HepG2 (cell line): ENCODE measurements around the gene KCNK7. TPM values are rescaled to one million over a fixed set of nuclear protein-coding genes. Genes with fewer than 3 reads are reported as not detected.

Experiments
- ARID5B ChIP-seq: IDR thresholded peaks from 2 replicates; pipeline ENCODE4 v1.4.0; 2020; ENCODE audit warnings: mild to moderate bottlenecking, missing genetic modification reagents
- CREB1 ChIP-seq, 2 experiments: fragments of 450-650 bp in 1 of 2; IDR thresholded peaks; 2 replicates each; pipeline ENCODE4 v1.6.1; 2016 to 2017; ENCODE audit warnings: control low read depth in 1 of 2, mild to moderate bottlenecking in 1 of 2, missing compliant biosample characterization in 1 of 2, missing genetic modification characterization in 1 of 2
- DBP ChIP-seq: sonication (generic); formaldehyde crosslinking; IDR thresholded peaks from 2 replicates; pipeline ENCODE4 v1.4.0; 2020; ENCODE audit warnings: missing genetic modification reagents; ENCODE audit errors: not compliant biosample characterization
- EEA1 ChIP-seq: sonication (generic); formaldehyde crosslinking; IDR thresholded peaks from 2 replicates; pipeline ENCODE4 v1.5.1; 2020; ENCODE audit warnings: mild to moderate bottlenecking, missing genetic modification reagents, borderline replicate concordance
- GZF1 ChIP-seq: sonication (generic); formaldehyde crosslinking; IDR thresholded peaks from 2 replicates; pipeline ENCODE4 v1.5.1; 2020; ENCODE audit warnings: mild to moderate bottlenecking, missing genetic modification reagents
- MTERF4 ChIP-seq: sonication (generic); formaldehyde crosslinking; IDR thresholded peaks from 2 replicates; pipeline ENCODE4 v1.8.0; 2023; ENCODE audit warnings: mild to moderate bottlenecking, missing genetic modification reagents
- PATZ1 ChIP-seq: sonication (generic); formaldehyde crosslinking; IDR thresholded peaks from 2 replicates; pipeline ENCODE4 v1.4.0; 2020; ENCODE audit warnings: missing genetic modification reagents
- REPIN1 ChIP-seq: sonication (generic); formaldehyde crosslinking; IDR thresholded peaks from 2 replicates; pipeline ENCODE4 v1.8.0; 2022; ENCODE audit warnings: missing genetic modification reagents, low read depth, mild to moderate bottlenecking, borderline replicate concordance
- RFX1 ChIP-seq: fragments of 450-650 bp; IDR thresholded peaks from 2 replicates; pipeline ENCODE4 v1.6.1; 2017
- RFXANK ChIP-seq: IDR thresholded peaks from 2 replicates; pipeline ENCODE4 v1.6.1; 2016
- RORA ChIP-seq: sonication (generic); formaldehyde crosslinking; IDR thresholded peaks from 2 replicates; pipeline ENCODE4 v1.5.0; 2020; ENCODE audit warnings: mild to moderate bottlenecking, missing genetic modification reagents, moderate library complexity
- SKI ChIP-seq: fragments of 450-650 bp; IDR thresholded peaks from one replicate; pipeline ENCODE4 v1.6.1; 2018; ENCODE audit warnings: mild to moderate bottlenecking; ENCODE audit not compliant: partially characterized antibody
- TEAD2 ChIP-seq: sonication (generic); formaldehyde crosslinking; IDR thresholded peaks from 2 replicates; pipeline ENCODE4 v1.9.0; 2021; ENCODE audit warnings: missing genetic modification reagents
- U2AF2 ChIP-seq: fragments of 200-400 bp; formaldehyde crosslinking; IDR thresholded peaks from 2 replicates; pipeline ENCODE4 v1.6.1; 2017; ENCODE audit warnings: low read depth, mild to moderate bottlenecking, low read length
- ZBTB7B ChIP-seq: sonication (generic); formaldehyde crosslinking; IDR thresholded peaks from 2 replicates; pipeline ENCODE4 v1.4.0; 2020; ENCODE audit warnings: missing genetic modification reagents
- ZFP82 ChIP-seq: sonication (generic); formaldehyde crosslinking; IDR thresholded peaks from 2 replicates; pipeline ENCODE4 v1.5.1; 2020; ENCODE audit warnings: mild to moderate bottlenecking, missing genetic modification reagents, borderline replicate concordance
- ZFP90 ChIP-seq: sonication (generic); formaldehyde crosslinking; IDR thresholded peaks from 2 replicates; pipeline ENCODE4 v1.8.0; 2022; ENCODE audit warnings: missing genetic modification reagents, mild to moderate bottlenecking, inconsistent platforms, borderline replicate concordance
- ZFP91 ChIP-seq: sonication (generic); formaldehyde crosslinking; IDR thresholded peaks from 2 replicates; pipeline ENCODE4 v1.9.0; 2022; ENCODE audit warnings: missing genetic modification reagents, mild to moderate bottlenecking, borderline replicate concordance
- ZNF232 ChIP-seq: sonication (generic); formaldehyde crosslinking; IDR thresholded peaks from 2 replicates; pipeline ENCODE4 v1.4.0; 2020; ENCODE audit warnings: missing genetic modification reagents, borderline replicate concordance
- ZNF24 ChIP-seq: fragments of 450-650 bp; IDR thresholded peaks from 2 replicates; pipeline ENCODE4 v1.6.1; 2017; ENCODE audit warnings: antibody characterized with exemption, mild to moderate bottlenecking
- ZZZ3 ChIP-seq: sonication (generic); formaldehyde crosslinking; IDR thresholded peaks from 2 replicates; pipeline ENCODE4 v1.4.0; 2020; ENCODE audit warnings: missing genetic modification reagents, mild to moderate bottlenecking, borderline replicate concordance
- polyA plus RNA-seq, 8 experiments: library from polyadenylated mRNA; depleted of rRNA in 3 of 8; stranded (reverse) in 7 of 8; unstranded in 1 of 8; fragments of >200 nt; fragmentation: Illumina TruSeq in 4 of 8; extraction: Trizol in 4 of 8; gene quantifications; 2 replicates each; pipeline versions ENCODE4 v1.2.1 to v1.2.3, GENCODE V29; 2011 to 2016; ENCODE audit warnings: low read depth in 4 of 8, missing spikeins in 1 of 8, mixed read lengths in 1 of 8; ENCODE audit not compliant: insufficient read depth in 1 of 8
- total RNA-seq, 5 experiments: library from RNA; depleted of rRNA; stranded (reverse); fragments of >200 nt; fragmentation: Illumina TruSeq; extraction: Trizol; gene quantifications; 2 replicates each; pipeline ENCODE4 v1.2.3, GENCODE V29; 2016; ENCODE audit warnings: low read depth in 1 of 5

Gene KCNK7
- total and polyA plus RNA-seq, 2 of the 13 experiments (the other 11 are each of a cell fraction or from before 2014, with no cell fraction given), result 0.11 TPM; not detected in 1

- TF ChIP-seq CREB1 (IDR thresholded peaks at IDR 0.05) (no peak), CREB1 (CRISPR knock-in tag; IDR thresholded peaks at IDR 0.05) (no peak), ZFP82 (CRISPR knock-in tag) (no peak), ZZZ3 (no peak), ZNF24 (no peak), EEA1 (CRISPR knock-in tag) (no peak), ZBTB7B (0 out of 2 replicates have a peak, but pooled peaks have one; percentile 20), ARID5B (no peak), MTERF4 (CRISPR knock-in tag) (no peak), U2AF2 (no peak), REPIN1 (CRISPR knock-in tag) (no peak), RFX1 (no peak), DBP (no peak), ZFP90 (0 out of 2 replicates have a peak, but pooled peaks have one; percentile 13), TEAD2 (CRISPR knock-in tag) (no peak), SKI (no peak), RORA (CRISPR knock-in tag) (no peak), ZFP91 (CRISPR knock-in tag) (peak; percentile 50; the same call in 1 of the 2 replicates), GZF1 (CRISPR knock-in tag) (no peak), PATZ1 (CRISPR knock-in tag) (no peak), RFXANK (CRISPR knock-in tag) (no peak), ZNF232 (CRISPR knock-in tag) (no peak)
Measured at GRCh38 chr11:65558930-65559509, 36.6 kb downstream of the KCNK7 start (continued).
